HG03457 (cell line): Measurements from ENCODE around the gene RSPH9.

Experiments used
- ATAC-seq: cut with Tn5 transposase; IDR thresholded peaks from one replicate; pipeline ENCODE4 v1.9.1; 2021; ENCODE audit warnings: moderate number of reproducible peaks; ENCODE audit not compliant: unreplicated experiment

The RSPH9 gene

GRCh38 chr6:43707767-43708166 is 62.9 kb downstream of the RSPH9 start:
- ATAC-seq: no peak

DNA sequence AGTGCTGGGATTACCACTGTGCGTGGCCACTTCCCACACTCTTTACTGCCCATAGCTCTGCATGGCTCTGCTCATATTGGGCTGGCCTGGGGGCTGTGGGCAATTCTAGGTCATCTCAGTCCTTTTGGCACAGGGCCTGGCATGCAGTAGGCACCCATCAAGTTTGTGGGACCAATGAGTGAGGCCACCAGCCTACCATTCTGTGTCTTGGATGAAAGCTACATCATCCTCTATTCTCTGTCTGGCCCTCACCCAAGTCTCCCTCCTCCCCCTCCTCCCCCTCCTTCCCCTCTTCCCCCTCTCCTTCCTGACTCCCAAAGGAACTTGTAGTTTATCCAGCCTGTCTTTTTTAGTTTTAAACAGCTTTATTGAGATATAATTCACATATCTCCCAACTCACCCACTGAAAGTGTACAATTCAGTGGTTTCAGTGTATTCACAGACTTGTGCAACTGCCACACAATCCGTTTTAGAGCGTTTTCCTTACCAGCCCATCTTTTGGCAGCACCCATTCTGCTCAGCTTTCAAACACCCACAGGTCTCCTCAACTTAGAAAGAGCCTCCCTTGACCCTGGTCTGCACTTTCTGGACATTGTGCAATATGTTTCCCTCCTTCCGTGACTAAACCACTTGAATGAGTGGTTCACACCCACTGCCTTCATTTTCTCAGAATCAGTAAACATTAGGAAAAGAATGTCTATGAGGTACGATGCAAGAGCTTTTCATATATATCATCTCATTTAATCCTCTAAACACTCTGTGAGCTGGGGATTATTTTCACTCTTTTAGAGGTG is 64.2 kb downstream of the RSPH9 start:
- no peak for ATAC-seq

DNA sequence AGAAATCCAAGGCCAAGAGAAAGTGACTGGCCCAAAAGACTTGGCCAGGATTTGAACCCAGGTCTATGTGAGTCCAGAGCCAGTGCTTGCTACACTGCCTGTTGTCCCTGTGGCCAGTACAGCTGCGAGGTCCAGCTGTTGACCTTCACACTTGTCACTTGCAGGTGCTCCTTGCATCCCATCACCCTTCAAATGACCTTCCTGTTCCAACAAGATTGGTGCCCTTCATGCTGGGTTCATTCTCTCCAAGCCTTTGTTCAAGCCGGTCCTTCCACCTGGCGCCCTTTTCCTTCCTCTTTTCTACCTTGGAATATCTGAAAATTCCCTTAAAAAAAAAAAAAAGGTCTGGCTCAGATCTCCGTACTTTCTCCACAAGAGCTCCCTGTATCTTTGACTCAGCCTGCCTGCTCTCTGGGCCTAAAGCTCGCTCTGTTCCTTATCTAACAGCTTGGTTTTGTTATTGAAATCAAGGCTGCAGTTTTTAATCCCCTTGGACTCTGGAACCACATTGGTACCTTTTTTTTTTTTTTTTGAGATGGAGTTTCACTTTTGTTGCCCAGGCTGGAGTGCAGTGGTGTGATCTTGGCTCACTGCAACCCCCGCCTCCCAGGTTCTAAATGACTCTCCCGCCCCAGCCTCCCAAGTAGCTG is 64.9 kb downstream of the RSPH9 start:
- no peak for ATAC-seq

DNA sequence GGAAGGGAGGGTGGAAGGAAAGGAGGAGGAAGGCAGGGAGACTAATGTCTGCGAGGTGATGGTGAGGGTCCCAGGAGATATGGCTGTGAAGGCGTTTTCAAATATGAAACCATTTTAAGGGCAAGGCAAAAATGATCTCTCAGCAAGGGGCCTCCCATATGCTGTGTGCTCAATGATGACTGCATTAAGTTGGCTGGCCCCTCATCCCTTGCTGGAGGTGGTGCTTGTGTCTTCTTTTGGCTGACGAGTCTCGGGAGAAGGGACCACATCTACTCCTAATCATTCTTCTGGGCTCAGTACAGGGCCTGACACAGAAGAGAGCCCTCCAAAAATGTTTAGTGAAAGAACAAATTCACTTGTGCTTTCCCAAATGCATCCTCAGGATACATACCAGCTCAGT is 65.7 kb downstream of the RSPH9 start:
- no peak for ATAC-seq

DNA sequence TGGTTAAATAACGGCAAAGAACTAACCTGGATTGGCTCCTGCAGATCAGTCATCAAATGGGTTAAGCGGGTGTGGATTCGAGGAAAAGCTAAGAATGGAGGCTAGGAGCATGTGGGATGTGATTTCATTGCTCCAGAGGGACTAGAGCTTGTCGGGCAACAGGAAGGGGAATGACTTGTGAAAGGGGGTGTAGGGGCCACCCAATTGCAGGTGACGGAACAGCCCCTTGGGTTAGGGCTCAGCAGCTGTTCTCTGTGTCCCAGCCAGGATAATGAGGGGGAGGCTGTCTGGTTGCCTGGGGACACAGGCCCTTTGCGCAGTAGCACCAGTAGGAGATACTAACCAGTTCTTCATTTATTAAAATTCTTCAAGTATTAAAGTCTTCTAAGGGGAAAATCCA is 67.7 kb downstream of the RSPH9 start:
- ATAC-seq: no peak

DNA sequence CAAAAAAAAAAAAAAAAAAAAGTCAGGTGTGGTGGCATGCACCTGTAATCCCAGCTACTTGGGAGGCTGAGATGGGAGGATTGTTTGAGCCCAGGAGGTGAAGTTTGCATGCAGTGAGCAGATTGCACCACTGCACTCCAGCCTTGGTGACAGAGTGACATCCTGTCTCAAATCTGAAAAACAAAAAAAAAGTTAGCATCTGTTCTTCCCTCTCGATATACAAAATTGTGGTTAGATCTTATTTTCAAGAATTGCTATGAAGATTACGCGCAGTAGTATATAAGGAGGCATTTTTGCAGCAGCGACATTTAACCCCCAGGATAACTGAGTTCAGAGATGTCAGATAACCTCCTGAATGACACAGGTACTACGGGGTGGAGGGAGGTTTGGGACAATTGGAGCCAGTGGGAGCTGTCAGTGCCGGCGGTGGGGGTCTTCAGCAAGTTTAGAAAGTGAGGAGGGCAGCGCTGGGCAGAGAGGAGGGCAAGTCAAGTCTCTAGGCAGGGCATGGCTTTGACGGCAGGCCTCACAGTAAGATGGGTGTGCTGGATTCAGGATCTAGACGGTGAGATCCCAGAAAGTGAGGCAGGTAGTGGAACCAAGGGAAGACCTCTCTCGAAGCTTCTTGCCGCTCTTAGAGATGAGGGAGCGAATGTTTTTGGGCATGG is 68.9 kb downstream of the RSPH9 start:
- no peak for ATAC-seq

DNA sequence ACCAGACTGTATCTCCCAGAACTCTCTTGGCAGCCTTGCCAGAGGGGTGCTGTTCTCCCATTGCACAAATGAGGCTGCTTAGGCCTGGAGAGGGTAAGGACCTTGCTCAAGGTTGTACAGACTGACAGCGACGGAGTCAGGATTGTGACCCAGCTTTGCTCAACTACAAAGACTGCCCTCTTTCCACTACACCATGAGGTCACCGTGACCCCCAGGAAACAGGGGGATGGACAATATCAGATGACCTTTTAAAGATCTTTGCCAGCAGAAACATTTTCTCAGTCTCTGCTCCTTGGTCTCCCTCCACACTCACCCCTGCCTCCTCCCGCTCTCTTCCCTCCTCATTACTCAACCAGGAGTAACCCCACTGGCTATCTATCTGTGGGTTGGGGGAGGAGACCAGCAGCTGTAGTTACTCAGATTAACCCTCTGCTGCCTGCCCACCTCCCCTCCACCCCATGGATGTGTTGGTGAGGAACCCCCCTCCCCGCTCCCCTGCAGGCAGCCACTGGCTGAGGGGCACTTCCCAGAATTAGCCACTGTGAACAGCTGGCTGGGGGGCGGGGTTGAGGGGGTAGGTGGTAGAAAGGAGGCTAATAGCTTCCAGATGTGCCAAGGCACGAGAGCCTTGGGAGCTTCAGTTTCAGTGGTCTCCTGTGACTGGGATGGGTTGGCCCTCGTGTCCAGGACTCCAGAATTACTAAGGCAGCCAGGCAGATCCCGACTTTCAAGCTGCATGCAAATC is 69.6 kb downstream of the RSPH9 start:
- ATAC-seq: peak; percentile 8

DNA sequence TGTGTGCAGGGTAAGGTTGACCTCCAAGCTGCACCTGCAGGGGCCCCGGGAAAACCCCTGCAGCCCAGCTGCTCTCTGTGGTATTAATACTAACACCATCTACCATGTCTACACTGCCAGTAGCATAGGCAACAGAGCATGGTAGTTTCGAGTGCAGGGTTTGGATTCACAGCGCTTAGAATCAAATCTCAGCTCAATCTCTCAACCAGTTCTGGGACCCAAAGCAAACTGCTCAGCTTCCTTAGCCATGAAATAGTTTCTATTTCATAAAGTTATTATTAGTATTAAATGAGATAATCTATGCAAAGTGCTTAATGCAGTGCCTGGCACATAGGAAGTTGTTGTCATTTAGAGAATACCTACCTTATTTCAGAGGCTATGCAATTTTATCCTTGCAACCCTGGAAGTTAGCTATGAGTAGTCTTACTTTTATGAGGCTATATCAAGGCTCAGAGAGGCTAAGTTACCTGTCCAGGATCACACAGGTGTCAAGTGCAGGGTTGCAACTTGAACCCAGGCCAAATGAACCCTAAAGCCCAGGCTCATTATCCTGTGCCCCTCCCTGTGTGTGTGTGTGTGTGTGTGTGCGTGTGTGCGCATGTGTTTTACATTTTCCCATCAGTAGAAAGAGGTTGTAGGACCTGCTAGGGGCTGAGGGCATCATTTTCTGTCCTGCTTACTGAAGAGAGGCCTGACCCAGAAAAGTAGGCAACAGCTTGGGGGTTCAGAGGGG is 70.4 kb downstream of the RSPH9 start:
- ATAC-seq: peak; percentile 74

DNA sequence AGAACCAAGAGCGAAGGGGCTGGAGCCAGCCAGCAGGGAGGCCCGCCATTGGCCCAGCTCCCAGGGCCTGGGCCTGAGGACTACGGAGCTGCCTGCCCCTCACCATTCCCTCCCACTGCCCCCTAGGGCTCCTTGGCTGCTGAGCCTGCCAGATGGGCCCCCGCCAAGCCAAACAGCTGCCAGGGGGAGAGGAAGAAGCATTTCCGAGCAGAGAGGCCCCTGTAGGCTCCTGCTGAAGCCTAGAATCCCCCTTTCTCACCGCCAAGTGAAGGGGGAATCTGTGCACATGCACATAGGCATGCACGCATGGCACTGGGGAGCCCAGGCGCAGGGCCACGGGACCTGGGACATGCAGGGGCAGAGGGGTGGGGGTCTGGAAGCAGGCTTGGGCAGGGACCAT is 71.3 kb downstream of the RSPH9 start:
- no peak for ATAC-seq

- ATAC-seq: no peak
Observed at GRCh38 chr6:43717389-43717788, 72.6 kb downstream of the RSPH9 start.

GRCh38 chr6:43717822-43718221 is 73.0 kb downstream of the RSPH9 start:
- no peak for ATAC-seq

DNA sequence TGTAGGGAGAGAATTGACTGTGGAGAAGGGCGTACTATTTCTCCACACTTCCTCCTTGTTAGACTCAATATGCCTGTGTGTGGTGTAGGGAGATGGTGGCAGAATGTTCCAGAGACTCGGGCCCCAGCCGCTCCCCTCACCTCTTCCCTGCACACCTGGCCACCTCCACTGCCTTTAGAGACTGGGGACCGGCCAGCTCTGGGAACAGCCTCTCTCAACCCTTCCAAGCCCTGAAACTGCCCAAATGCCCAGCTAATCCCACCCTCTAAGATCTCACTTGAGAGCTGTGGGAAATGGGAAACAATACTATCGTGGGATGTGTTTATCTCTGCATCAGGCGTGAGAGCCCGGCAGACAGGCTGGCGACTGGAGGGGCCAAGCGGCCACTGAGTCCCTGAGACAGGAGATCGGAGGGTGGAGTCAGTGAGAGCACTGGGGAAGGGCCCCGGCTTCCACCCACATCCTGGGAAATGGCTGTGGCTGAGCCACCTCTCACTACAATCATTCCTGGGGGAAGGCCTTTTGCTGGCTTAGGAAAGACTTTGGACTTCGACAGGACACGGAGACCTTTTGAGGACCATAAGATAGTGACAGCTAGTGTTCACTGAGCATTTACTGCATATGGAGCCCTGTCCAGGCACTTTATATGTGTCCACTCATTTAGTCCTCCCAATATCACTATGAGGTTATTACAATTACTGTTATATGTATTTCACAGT is 73.7 kb downstream of the RSPH9 start:
- ATAC-seq: no peak

DNA sequence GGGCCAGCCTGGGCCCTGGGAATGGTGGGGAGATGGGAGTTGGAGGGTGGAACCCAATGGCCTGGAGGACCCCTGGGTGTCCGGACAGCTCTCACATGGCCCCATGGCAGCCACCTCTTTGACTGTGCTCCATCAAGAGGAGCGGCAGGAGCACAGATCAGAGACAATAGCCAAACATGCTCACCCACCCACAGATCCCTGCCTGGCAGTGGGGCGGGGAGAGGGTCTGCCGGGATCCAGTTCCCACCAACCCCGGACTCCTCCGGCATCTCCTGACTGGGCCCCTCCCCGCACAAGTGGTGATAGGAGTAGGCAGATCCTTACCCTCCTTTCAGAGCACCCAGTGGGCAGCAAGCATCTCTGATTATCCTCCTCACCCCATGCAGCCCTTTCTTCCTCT is 74.7 kb downstream of the RSPH9 start:
- no peak for ATAC-seq

GRCh38 chr6:43720999-43721398 is 76.2 kb downstream of the RSPH9 start:
- no peak for ATAC-seq
